ENCODE data around the gene PARD3B. TPM values are rescaled to one million over a fixed set of nuclear protein-coding genes. Genes with fewer than 3 reads are reported as not detected.

Gene PARD3B
- total RNA-seq, 2 experiments from 2014 or later: 0.23 to 0.53 TPM

GRCh38 chr2:204657024-204657423, 111.7 kb downstream of the PARD3B start:
- peaks cover 3% of the 10 kb centered on the region for H3K9me3 Mint-ChIP-seq
- ChIA-PET CTCF (no interaction called here), POLR2A (no interaction called here)
- DNase-seq: no peak
- no peak overlapping the region for H3K27ac Mint-ChIP-seq
- H3K4me1 Mint-ChIP-seq: no peaks in the 10 kb centered on the region
- no peaks in the 10 kb centered on the region for H3K36me3 Mint-ChIP-seq (ENCODE audit: low read depth)
- H3K4me3 Mint-ChIP-seq: no peak overlapping the region
- no peaks in the 10 kb centered on the region for H3K27me3 Mint-ChIP-seq

- POLR2A ChIA-PET: no interaction called here
- DNase-seq: no peak
- Mint-ChIP-seq H3K27me3 (no peaks in the 10 kb centered on the region), H3K4me1 (no peaks in the 10 kb centered on the region), H3K9me3 (no peaks in the 10 kb centered on the region), H3K36me3 (ENCODE audit: low read depth) (no peaks in the 10 kb centered on the region), H3K4me3 (no peak overlapping the region), H3K27ac (no peak overlapping the region)
- CTCF ChIA-PET: no interaction called here
Observed at GRCh38 chr2:204662956-204663355, 117.7 kb downstream of the PARD3B start.

- ChIA-PET POLR2A (no interaction called here), CTCF (no interaction called here)
- H3K36me3 Mint-ChIP-seq (ENCODE audit: low read depth): no peaks in the 10 kb centered on the region
- no peaks in the 10 kb centered on the region for H3K4me1 Mint-ChIP-seq
- DNase-seq: no peak
- peaks cover 4% of the 10 kb centered on the region for H3K27me3 Mint-ChIP-seq
- no peak overlapping the region for H3K27ac Mint-ChIP-seq
- no peaks in the 10 kb centered on the region for H3K9me3 Mint-ChIP-seq
- no peak overlapping the region for H3K4me3 Mint-ChIP-seq
Observed at GRCh38 chr2:204663816-204664425, 118.6 kb downstream of the PARD3B start.

GRCh38 chr2:204664708-204665121, 119.4 kb downstream of the PARD3B start:
- ChIA-PET CTCF (no interaction called here), POLR2A (no interaction called here)
- H3K4me3 Mint-ChIP-seq: no peak overlapping the region
- H3K4me1 Mint-ChIP-seq: no peaks in the 10 kb centered on the region
- no peak for DNase-seq
- H3K9me3 Mint-ChIP-seq: no peaks in the 10 kb centered on the region
- no peaks in the 10 kb centered on the region for H3K36me3 Mint-ChIP-seq (ENCODE audit: low read depth)
- no peak overlapping the region for H3K27ac Mint-ChIP-seq
- peaks cover 4% of the 10 kb centered on the region for H3K27me3 Mint-ChIP-seq

- DNase-seq: no peak
- no peak overlapping the region for H3K4me3 Mint-ChIP-seq
- peaks cover 4% of the 10 kb centered on the region for H3K27me3 Mint-ChIP-seq
- ChIA-PET CTCF (no interaction called here), POLR2A (no interaction called here)
- H3K36me3 Mint-ChIP-seq (ENCODE audit: low read depth): no peaks in the 10 kb centered on the region
- H3K4me1 Mint-ChIP-seq: no peaks in the 10 kb centered on the region
- no peak overlapping the region for H3K27ac Mint-ChIP-seq
- H3K9me3 Mint-ChIP-seq: no peaks in the 10 kb centered on the region
Observed at GRCh38 chr2:204665207-204665606, 119.9 kb downstream of the PARD3B start.

- H3K9me3 Mint-ChIP-seq: no peaks in the 10 kb centered on the region
- no peak for DNase-seq
- H3K27me3 Mint-ChIP-seq: peaks cover 4% of the 10 kb centered on the region
- ChIA-PET CTCF (no interaction called here), POLR2A (no interaction called here)
- no peaks in the 10 kb centered on the region for H3K36me3 Mint-ChIP-seq (ENCODE audit: low read depth)
- no peaks in the 10 kb centered on the region for H3K4me1 Mint-ChIP-seq
- no peak overlapping the region for H3K4me3 Mint-ChIP-seq
- H3K27ac Mint-ChIP-seq: no peak overlapping the region
Observed at GRCh38 chr2:204665771-204666170, 120.5 kb downstream of the PARD3B start.

GRCh38 chr2:204667990-204668389, 122.7 kb downstream of the PARD3B start:
- CTCF ChIA-PET: no interaction called here
- no peaks in the 10 kb centered on the region for H3K36me3 Mint-ChIP-seq (ENCODE audit: low read depth)
- POLR2A ChIA-PET: no interaction called here
- no peaks in the 10 kb centered on the region for H3K4me1 Mint-ChIP-seq
- H3K9me3 Mint-ChIP-seq: no peaks in the 10 kb centered on the region
- no peak for DNase-seq
- H3K27me3 Mint-ChIP-seq: peaks cover 4% of the 10 kb centered on the region
- no peak overlapping the region for H3K27ac Mint-ChIP-seq
- H3K4me3 Mint-ChIP-seq: no peak overlapping the region

- Mint-ChIP-seq H3K36me3 (ENCODE audit: low read depth) (no peaks in the 10 kb centered on the region), H3K4me3 (no peak overlapping the region)
Observed at GRCh38 chr2:204669382-204669781, 124.1 kb downstream of the PARD3B start.

GRCh38 chr2:204670124-204670523, 124.8 kb downstream of the PARD3B start:
- Mint-ChIP-seq H3K27ac (no peak overlapping the region), H3K4me3 (no peak overlapping the region), H3K4me1 (no peaks in the 10 kb centered on the region), H3K27me3 (peaks cover 6% of the 10 kb centered on the region), H3K9me3 (no peaks in the 10 kb centered on the region), H3K36me3 (ENCODE audit: low read depth) (no peaks in the 10 kb centered on the region)
- POLR2A ChIA-PET: no interaction called here
- CTCF ChIA-PET: no interaction called here
- no peak for DNase-seq

More at GRCh38 chr2:204669382-204669781, 124.1 kb downstream of the PARD3B start:
- no peak overlapping the region for H3K27ac Mint-ChIP-seq
- peaks cover 6% of the 10 kb centered on the region for H3K27me3 Mint-ChIP-seq
- ChIA-PET CTCF (no interaction called here), POLR2A (no interaction called here)
- no peak for DNase-seq
- no peaks in the 10 kb centered on the region for H3K9me3 Mint-ChIP-seq
- H3K4me1 Mint-ChIP-seq: no peaks in the 10 kb centered on the region

GRCh38 chr2:204670756-204671155, 125.5 kb downstream of the PARD3B start:
- H3K27me3 Mint-ChIP-seq: peaks cover 6% of the 10 kb centered on the region
- no peaks in the 10 kb centered on the region for H3K4me1 Mint-ChIP-seq

GRCh38 chr2:204672772-204673171, 127.5 kb downstream of the PARD3B start:
- ChIA-PET CTCF (no interaction called here), POLR2A (no interaction called here)
- Mint-ChIP-seq H3K9me3 (no peaks in the 10 kb centered on the region), H3K27me3 (peaks cover 8% of the 10 kb centered on the region), H3K27ac (no peak overlapping the region), H3K4me3 (no peak overlapping the region), H3K4me1 (no peaks in the 10 kb centered on the region), H3K36me3 (ENCODE audit: low read depth) (no peaks in the 10 kb centered on the region)
- DNase-seq: no peak

More at GRCh38 chr2:204670756-204671155, 125.5 kb downstream of the PARD3B start:
- no peaks in the 10 kb centered on the region for H3K36me3 Mint-ChIP-seq (ENCODE audit: low read depth)
- POLR2A ChIA-PET: no interaction called here
- no peaks in the 10 kb centered on the region for H3K9me3 Mint-ChIP-seq
- no peak for DNase-seq
- no peak overlapping the region for H3K27ac Mint-ChIP-seq
- H3K4me3 Mint-ChIP-seq: no peak overlapping the region
- CTCF ChIA-PET: no interaction called here

- Mint-ChIP-seq H3K27ac (no peak overlapping the region), H3K4me3 (no peak overlapping the region), H3K4me1 (no peaks in the 10 kb centered on the region), H3K9me3 (no peaks in the 10 kb centered on the region), H3K36me3 (ENCODE audit: low read depth) (no peaks in the 10 kb centered on the region), H3K27me3 (peaks cover 4% of the 10 kb centered on the region)
- DNase-seq: no peak
- ChIA-PET POLR2A (interaction anchor here (0.7 kb wide), 1 partner anchor 187 kb away, joined by 3 read pairs; no protein-coding TSS in a partner anchor), CTCF (interaction anchor here (1.4 to 1.6 kb wide), 2 partner anchors 18 to 49 kb away, joined by 3 to 4 read pairs; no protein-coding TSS in a partner anchor)
Observed at GRCh38 chr2:204673877-204674276, 128.6 kb downstream of the PARD3B start.

- no peak for DNase-seq
- CTCF ChIA-PET: interaction anchor here (1.7 kb wide), 1 partner anchor 14 kb away, joined by 4 read pairs; no protein-coding TSS in a partner anchor
- H3K4me3 Mint-ChIP-seq: no peak overlapping the region
- H3K27ac Mint-ChIP-seq: no peak overlapping the region
- no peaks in the 10 kb centered on the region for H3K4me1 Mint-ChIP-seq
- H3K27me3 Mint-ChIP-seq: peaks cover 4% of the 10 kb centered on the region
- POLR2A ChIA-PET: no interaction called here
- no peaks in the 10 kb centered on the region for H3K36me3 Mint-ChIP-seq (ENCODE audit: low read depth)
- H3K9me3 Mint-ChIP-seq: no peaks in the 10 kb centered on the region
Observed at GRCh38 chr2:204678031-204678430, 132.8 kb downstream of the PARD3B start.

GRCh38 chr2:204680576-204680975, 135.3 kb downstream of the PARD3B start:
- H3K27ac Mint-ChIP-seq: no peak overlapping the region
- H3K27me3 Mint-ChIP-seq: peaks cover 2% of the 10 kb centered on the region
- H3K36me3 Mint-ChIP-seq (ENCODE audit: low read depth): no peaks in the 10 kb centered on the region
- H3K4me1 Mint-ChIP-seq: no peaks in the 10 kb centered on the region
- no peak for DNase-seq
- H3K9me3 Mint-ChIP-seq: no peaks in the 10 kb centered on the region
- ChIA-PET CTCF (no interaction called here), POLR2A (no interaction called here)
- H3K4me3 Mint-ChIP-seq: no peak overlapping the region
